IMR-90 (cell line): ENCODE data around the gene ANTXR1. TPM values are rescaled to one million over a fixed set of nuclear protein-coding genes. Genes with fewer than 3 reads are reported as not detected.

ENCODE experiments used
- ATAC-seq: fragments of 200-7000 bp; cut with Tn5 transposase; 2 replicates; pipeline ENCODE4 v1.9.1; 2020; ENCODE audit warnings: low read depth, mild to moderate bottlenecking, moderate library complexity
- BruUV-seq: library from RNA; stranded (reverse); fragments of 400-500 nt; replicated peaks from 2 replicates; lab custom pipeline; 2021; lab: Mats Ljungman, UMichigan
- CTCF ChIA-PET: fragments of 300-600 bp; formaldehyde crosslinking; extraction: SDS; loops from one replicate; lab custom pipeline; 2021; ENCODE audit warnings: antibody characterized with exemption; lab: Yijun Ruan, JAX
- POLR2A ChIA-PET: fragments of 300-600 bp; sonication (Branson Sonifier 250); formaldehyde crosslinking; loops from one replicate; lab custom pipeline; 2022; ENCODE audit warnings: antibody characterized with exemption; ENCODE audit not compliant: unreplicated experiment; lab: Charles Lee
- DNase-seq: peaks from one replicate; pipeline ENCODE4 v3.0.0; 2013
- H2AFZ ChIP-seq: replicated peaks from 2 replicates; pipeline ENCODE3; 2013; ENCODE audit warnings: low read length, mild to moderate bottlenecking; ENCODE audit not compliant: poor library complexity
- H2AK5ac ChIP-seq: 2 replicates; pipeline ENCODE4 v1.6.1; 2013; ENCODE audit warnings: low read depth, low read length, inconsistent platforms
- H2AK9ac ChIP-seq: replicated peaks from 2 replicates; pipeline ENCODE3; 2013; ENCODE audit warnings: mild to moderate bottlenecking, low read depth, low read length, moderate library complexity; ENCODE audit not compliant: poor library complexity
- H2BK120ac ChIP-seq: 2 replicates; pipeline ENCODE4 v1.6.1; 2013; ENCODE audit warnings: low read depth, low read length, inconsistent platforms
- H2BK15ac ChIP-seq: 3 replicates; pipeline ENCODE4 v1.6.1; 2013; ENCODE audit warnings: low read depth, low read length, inconsistent platforms
- H2BK20ac ChIP-seq: 2 replicates; pipeline ENCODE4 v1.6.1; 2013; ENCODE audit warnings: low read depth, mild to moderate bottlenecking, inconsistent platforms, low read length, moderate library complexity
- H2BK5ac ChIP-seq: 2 replicates; pipeline ENCODE4 v1.6.1; 2013; ENCODE audit warnings: mild to moderate bottlenecking, low read depth, low read length, inconsistent platforms; ENCODE audit not compliant: poor library complexity, severe bottlenecking
- H3K14ac ChIP-seq: replicated peaks from 2 replicates; pipeline ENCODE4 v1.6.1; 2013; ENCODE audit warnings: low read depth, low read length, inconsistent platforms
- H3K18ac ChIP-seq: 2 replicates; pipeline ENCODE4 v1.6.1; 2013; ENCODE audit warnings: low read depth, low read length, control low read depth
- H3K23ac ChIP-seq: 2 replicates; pipeline ENCODE4 v1.6.1; 2013; ENCODE audit warnings: low read depth, low read length, inconsistent platforms
- H3K27ac ChIP-seq: 2 replicates; pipeline ENCODE4 v1.5.1; 2013; ENCODE audit warnings: mild to moderate bottlenecking, control low read depth, low read length; ENCODE audit not compliant: insufficient read depth
- H3K27me3 ChIP-seq: 2 replicates; pipeline ENCODE4 v1.6.1; 2013; ENCODE audit warnings: low read length; ENCODE audit not compliant: control insufficient read depth, insufficient read depth
- H3K36me3 ChIP-seq: 2 replicates; pipeline ENCODE4 v1.6.1; 2013; ENCODE audit warnings: low read length, mixed read lengths; ENCODE audit not compliant: control insufficient read depth, insufficient read depth
- H3K4ac ChIP-seq: 2 replicates; pipeline ENCODE4 v1.6.1; 2013; ENCODE audit warnings: low read depth, low read length, inconsistent platforms
- H3K4me1 ChIP-seq: 2 replicates; pipeline ENCODE4 v1.6.1; 2013; ENCODE audit warnings: low read length, mixed read lengths; ENCODE audit not compliant: control insufficient read depth, insufficient read depth
- H3K4me2 ChIP-seq: 2 replicates; pipeline ENCODE4 v1.6.1; 2013; ENCODE audit warnings: low read depth, mild to moderate bottlenecking, control low read depth, low read length, moderate library complexity
- H3K4me3 ChIP-seq: 2 replicates; pipeline ENCODE4 v1.5.1; 2013; ENCODE audit warnings: low read depth, mild to moderate bottlenecking, control low read depth, low read length, moderate library complexity; ENCODE audit not compliant: insufficient read depth
- H3K56ac ChIP-seq: 2 replicates; pipeline ENCODE4 v1.6.1; 2013; ENCODE audit warnings: low read length, inconsistent platforms; ENCODE audit not compliant: insufficient read depth; ENCODE audit errors: extremely low read depth
- H3K79me1 ChIP-seq, 2 experiments: 2 replicates each; pipeline ENCODE4 v1.6.1; 2013; ENCODE audit warnings: low read length in 2 of 2, inconsistent platforms in 1 of 2, low read depth in 1 of 2
- H3K9ac ChIP-seq: 2 replicates; pipeline ENCODE4 v1.6.1; 2013; ENCODE audit warnings: low read depth, low read length, control low read depth
- H3K9me1 ChIP-seq: 2 replicates; pipeline ENCODE4 v1.6.1; 2013; ENCODE audit warnings: low read length, inconsistent platforms; ENCODE audit not compliant: insufficient read depth
- H3K9me3 ChIP-seq: 2 replicates; pipeline ENCODE4 v1.6.1; 2013; ENCODE audit warnings: low read length; ENCODE audit not compliant: control insufficient read depth, insufficient read depth
- H4K20me1 ChIP-seq: 2 replicates; pipeline ENCODE4 v1.6.1; 2013; ENCODE audit warnings: low read length, inconsistent platforms; ENCODE audit not compliant: insufficient read depth
- H4K5ac ChIP-seq: 2 replicates; pipeline ENCODE4 v1.6.1; 2013; ENCODE audit warnings: mild to moderate bottlenecking, low read depth, low read length, control low read depth
- H4K8ac ChIP-seq, 2 experiments: 2 replicates each; pipeline ENCODE4 v1.6.1; 2013; ENCODE audit warnings: low read depth in 2 of 2, low read length in 2 of 2, control low read depth in 1 of 2, inconsistent platforms in 1 of 2
- H4K91ac ChIP-seq: 2 replicates; pipeline ENCODE4 v1.6.1; 2013; ENCODE audit warnings: low read depth, low read length, inconsistent platforms; ENCODE audit not compliant: insufficient read depth
- WGBS, 2 experiments: methylation state at CpG; one replicate each; pipeline versions ENCODE4 v1.1.5 to v1.1.7; 2013; ENCODE audit warnings: missing lambda C conversion rate in 2 of 2; ENCODE audit not compliant: insufficient read length in 1 of 2; ENCODE audit errors: extremely low coverage in 2 of 2; 5-methylcytosine and 5-hydroxymethylcytosine counted together
- dilution Hi-C: fragments of 300-500 bp; cut with HindIII; formaldehyde crosslinking; loops from one replicate; pipeline ENCODE4 v1.14.3; 2018; ENCODE audit warnings: low sequenced_read_pairs; ENCODE audit not compliant: unreplicated experiment
- in situ Hi-C: fragments of 300-500 bp; cut with MboI; formaldehyde crosslinking; loops from 3 replicates; pipeline ENCODE4 v1.14.3; 2019; ENCODE audit warnings: low sequenced_read_pairs, inconsistent platforms, mixed read lengths
- intact Hi-C: fragments of 100-400 bp; cut with micrococcal nuclease; formaldehyde crosslinking; loops from 2 replicates; pipeline ENCODE4 v1.10.0; 2022
- polyA plus RNA-seq, 3 experiments: library from polyadenylated mRNA; depleted of rRNA; stranded (reverse); fragments of >200 nt; gene quantifications; 2 replicates each; pipeline ENCODE4 v1.2.3, GENCODE V29; 2012; ENCODE audit warnings: low replicate concordance in 1 of 3
- total RNA-seq: library from RNA; depleted of rRNA; stranded (reverse); fragments of >200 nt; gene quantifications from 2 replicates; pipeline ENCODE4 v1.2.3, GENCODE V29; 2012
- TF ChIP-seq, protein P1 (sequence below): conservative IDR thresholded peaks from 2 replicates; pipeline ENCODE4 v1.5.1; 2012; ENCODE audit warnings: mild to moderate bottlenecking, low read depth, low read length, improper control_type of control experiment

Gene ANTXR1
- total and polyA plus RNA-seq, 2 of the 4 experiments (the other 2 are of a cell fraction), result 27.2 to 36.9 TPM

DNA sequence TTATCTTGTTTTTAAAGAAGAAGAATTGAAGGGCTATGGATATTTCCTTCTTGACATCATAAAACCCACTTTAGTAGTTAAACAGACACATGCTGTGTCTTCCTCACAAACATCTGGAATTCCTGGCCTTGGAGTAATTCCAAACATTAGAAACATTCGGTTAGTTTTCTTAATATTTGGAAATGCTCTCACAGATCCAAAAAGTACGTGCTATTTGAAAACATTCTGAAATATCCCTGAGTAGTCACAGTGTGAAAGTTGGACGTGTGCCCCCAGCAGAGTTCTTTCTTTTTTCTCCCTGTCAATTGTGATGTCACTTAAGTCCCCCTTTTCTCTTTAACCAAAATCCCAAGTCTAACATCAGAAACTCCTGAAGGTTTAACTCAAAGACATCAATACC lies 91.3 kb downstream of the ANTXR1 start:
- no peak overlapping the region for H3K9ac ChIP-seq
- no peak overlapping the region for H2BK120ac ChIP-seq
- H4K91ac ChIP-seq, result no peak overlapping the region
- DNase-seq (no peak), ATAC-seq (no peak)
- intact Hi-C loops, result loop anchor here (5.0 kb wide), 1 partner anchor 48 kb away; no protein-coding TSS in a partner anchor
- H3K27me3 ChIP-seq, result no peaks in the 10 kb centered on the region
- peaks cover 0 to 15% of the 10 kb centered on the region in 2 experiments; a peak in 2 of 4 replicates for H3K79me1 ChIP-seq
- in situ Hi-C loops, result no loop called here
- peaks cover 7% of the 10 kb centered on the region for H3K4me1 ChIP-seq
- TF ChIP-seq, protein P1, sequence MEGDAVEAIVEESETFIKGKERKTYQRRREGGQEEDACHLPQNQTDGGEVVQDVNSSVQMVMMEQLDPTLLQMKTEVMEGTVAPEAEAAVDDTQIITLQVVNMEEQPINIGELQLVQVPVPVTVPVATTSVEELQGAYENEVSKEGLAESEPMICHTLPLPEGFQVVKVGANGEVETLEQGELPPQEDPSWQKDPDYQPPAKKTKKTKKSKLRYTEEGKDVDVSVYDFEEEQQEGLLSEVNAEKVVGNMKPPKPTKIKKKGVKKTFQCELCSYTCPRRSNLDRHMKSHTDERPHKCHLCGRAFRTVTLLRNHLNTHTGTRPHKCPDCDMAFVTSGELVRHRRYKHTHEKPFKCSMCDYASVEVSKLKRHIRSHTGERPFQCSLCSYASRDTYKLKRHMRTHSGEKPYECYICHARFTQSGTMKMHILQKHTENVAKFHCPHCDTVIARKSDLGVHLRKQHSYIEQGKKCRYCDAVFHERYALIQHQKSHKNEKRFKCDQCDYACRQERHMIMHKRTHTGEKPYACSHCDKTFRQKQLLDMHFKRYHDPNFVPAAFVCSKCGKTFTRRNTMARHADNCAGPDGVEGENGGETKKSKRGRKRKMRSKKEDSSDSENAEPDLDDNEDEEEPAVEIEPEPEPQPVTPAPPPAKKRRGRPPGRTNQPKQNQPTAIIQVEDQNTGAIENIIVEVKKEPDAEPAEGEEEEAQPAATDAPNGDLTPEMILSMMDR, result no peak
- dilution Hi-C loops, result no loop called here
- no peaks in the 10 kb centered on the region for H4K20me1 ChIP-seq
- no TSS peak for BruUV-seq
- H3K4me3 ChIP-seq, result no peak overlapping the region
- H4K8ac ChIP-seq, result no peak overlapping the region
- H3K4ac ChIP-seq, result no peak overlapping the region
- H3K18ac ChIP-seq, result no peak overlapping the region
- no peak overlapping the region for H3K4me2 ChIP-seq
- peaks cover 45% of the 10 kb centered on the region for H3K36me3 ChIP-seq
- no CpG with 5 or more reads among the region's 3 CpGs for WGBS, 2 experiments
- ChIA-PET POLR2A (no interaction called here), CTCF (no interaction called here)
- no peak overlapping the region for H3K23ac ChIP-seq
- no peak overlapping the region for H2AK9ac ChIP-seq
- no peaks in the 10 kb centered on the region for H3K9me3 ChIP-seq
- H2BK20ac ChIP-seq, result no peak overlapping the region
- H4K5ac ChIP-seq, result no peak overlapping the region
- H3K27ac ChIP-seq, result no peak overlapping the region
- H3K9me1 ChIP-seq, result peaks cover 9% of the 10 kb centered on the region
- no peak overlapping the region for H3K14ac ChIP-seq
- no peak overlapping the region for H3K56ac ChIP-seq
- no peak overlapping the region for H2BK15ac ChIP-seq
- no peak overlapping the region for H2AK5ac ChIP-seq
- no peak overlapping the region for H2BK5ac ChIP-seq
- H2AFZ ChIP-seq, result no peak overlapping the region
